Measurements from ENCODE around the gene FEZF1.

Gene FEZF1

DNA sequence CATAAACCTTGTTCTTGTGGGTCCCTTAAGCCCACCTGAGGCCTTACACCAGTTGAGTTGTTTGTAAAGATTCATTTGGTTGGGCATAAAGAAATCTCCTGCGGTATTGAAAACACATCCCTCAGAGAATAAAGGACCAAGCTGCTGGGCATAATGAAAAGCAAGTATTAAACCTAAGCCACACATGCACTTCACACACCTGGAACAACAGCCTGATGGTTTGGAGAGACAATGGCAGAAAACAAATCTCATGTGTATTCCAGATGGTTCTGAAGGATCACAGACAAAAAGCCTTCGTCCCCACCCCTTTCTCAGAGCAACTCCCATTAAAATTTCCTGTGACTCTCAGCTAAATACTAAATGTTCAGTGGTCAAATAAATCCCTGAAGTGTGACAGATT lies 44.2 kb downstream of the FEZF1 start:
- no peak overlapping the region for H3K4me2 ChIP-seq (ENCODE audit: low read length)
- no peaks in the 10 kb centered on the region for H3F3A ChIP-seq (ENCODE audit: control insufficient read depth, insufficient read depth)
- H3K27me3 ChIP-seq (ENCODE audit: control insufficient read depth, low read length), result no peaks in the 10 kb centered on the region
- no peaks in the 10 kb centered on the region for H3K79me2 ChIP-seq (ENCODE audit: control insufficient read depth, low read length)
- no peaks in the 10 kb centered on the region for H3K9me2 ChIP-seq (replicated peaks; ENCODE audit: control insufficient read depth, low read length)
- H3K4me3 ChIP-seq (ENCODE audit: low read length), result no peak overlapping the region
- no peaks in the 10 kb centered on the region for H3K9me3 ChIP-seq (ENCODE audit: control insufficient read depth, insufficient read depth, low read length)
- no peaks in the 10 kb centered on the region for H3K36me3 ChIP-seq (ENCODE audit: control insufficient read depth, low read length)
- TF ChIP-seq EZH2phosphoT487 (IDR thresholded peaks at IDR 0.05; ENCODE audit: borderline replicate concordance, low read length) (no peak), CTCF (IDR thresholded peaks at IDR 0.05; ENCODE audit: low read depth, low read length, poor library complexity, severe bottlenecking) (no peak)
- H4K20me1 ChIP-seq (ENCODE audit: control insufficient read depth, insufficient read depth, low read depth, low read length), result no peaks in the 10 kb centered on the region
- no peaks in the 10 kb centered on the region for H3K4me1 ChIP-seq (ENCODE audit: control insufficient read depth, low read length)
- no peak overlapping the region for H3K27ac ChIP-seq (ENCODE audit: low read depth, low read length)

DNA sequence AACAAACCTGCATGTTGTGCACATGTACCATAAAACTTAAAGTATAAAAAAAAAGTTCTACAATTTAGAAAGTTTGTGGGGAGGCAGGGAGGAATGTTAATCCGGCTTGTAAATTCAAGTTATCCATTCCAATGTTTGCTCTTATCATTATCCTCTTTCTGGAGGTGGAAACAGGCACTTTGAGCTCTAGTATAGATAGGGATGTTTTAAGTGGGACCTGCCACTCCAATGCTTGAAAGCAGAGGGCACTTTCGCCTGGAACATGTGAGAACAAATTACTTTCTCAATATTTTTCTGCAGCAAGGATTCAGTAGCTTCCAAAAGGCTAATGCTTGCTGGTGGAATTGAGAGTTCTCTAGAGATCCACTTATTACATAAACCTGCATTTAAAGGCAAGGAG lies 45.6 kb downstream of the FEZF1 start:
- no peak for TF ChIP-seq EZH2phosphoT487 (IDR thresholded peaks at IDR 0.05; ENCODE audit: borderline replicate concordance, low read length)
- TF ChIP-seq CTCF (IDR thresholded peaks at IDR 0.05; ENCODE audit: low read depth, low read length, poor library complexity, severe bottlenecking), result no peak
- H3K79me2 ChIP-seq (ENCODE audit: control insufficient read depth, low read length), result no peaks in the 10 kb centered on the region
- no peaks in the 10 kb centered on the region for H3F3A ChIP-seq (ENCODE audit: control insufficient read depth, insufficient read depth)
- no peak overlapping the region for H3K4me2 ChIP-seq (ENCODE audit: low read length)
- H3K9me2 ChIP-seq (replicated peaks; ENCODE audit: control insufficient read depth, low read length), result no peaks in the 10 kb centered on the region
- no peak overlapping the region for H3K4me3 ChIP-seq (ENCODE audit: low read length)
- no peaks in the 10 kb centered on the region for H4K20me1 ChIP-seq (ENCODE audit: control insufficient read depth, insufficient read depth, low read depth, low read length)
- H3K4me1 ChIP-seq (ENCODE audit: control insufficient read depth, low read length), result no peaks in the 10 kb centered on the region
- H3K9me3 ChIP-seq (ENCODE audit: control insufficient read depth, insufficient read depth, low read length), result no peaks in the 10 kb centered on the region
- no peaks in the 10 kb centered on the region for H3K36me3 ChIP-seq (ENCODE audit: control insufficient read depth, low read length)
- H3K27ac ChIP-seq (ENCODE audit: low read depth, low read length), result no peak overlapping the region
- no peaks in the 10 kb centered on the region for H3K27me3 ChIP-seq (ENCODE audit: control insufficient read depth, low read length)

DNA sequence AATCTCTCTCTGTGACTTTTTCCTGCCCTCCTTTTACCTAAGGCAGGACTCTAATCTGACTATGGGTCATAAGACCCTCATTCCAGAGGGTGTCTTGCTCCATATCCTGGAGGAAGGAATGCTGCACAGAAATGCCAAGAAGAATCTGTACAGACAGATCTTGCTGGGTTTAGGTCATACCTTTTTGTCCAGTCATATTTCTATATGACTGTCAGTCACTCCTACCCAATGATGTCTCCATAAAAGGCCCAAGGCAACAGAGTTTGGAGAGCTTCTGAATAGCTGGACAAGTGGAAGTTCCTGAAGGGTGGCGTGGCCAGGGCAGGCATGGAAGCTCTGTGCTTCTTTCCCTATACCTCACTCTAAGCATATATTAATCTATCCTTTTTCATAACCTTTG lies 47.5 kb downstream of the FEZF1 start:
- TF ChIP-seq CTCF (IDR thresholded peaks at IDR 0.05; ENCODE audit: low read depth, low read length, poor library complexity, severe bottlenecking), result no peak
- TF ChIP-seq EZH2phosphoT487 (IDR thresholded peaks at IDR 0.05; ENCODE audit: borderline replicate concordance, low read length), result no peak
- Histone ChIP-seq H3K9me2 (replicated peaks; ENCODE audit: control insufficient read depth, low read length) (no peaks in the 10 kb centered on the region; the same call in 1 of the 2 replicates), H3K27ac (ENCODE audit: low read depth, low read length) (no peak overlapping the region), H3K36me3 (ENCODE audit: control insufficient read depth, low read length) (no peaks in the 10 kb centered on the region), H3K4me2 (ENCODE audit: low read length) (no peak overlapping the region), H4K20me1 (ENCODE audit: control insufficient read depth, insufficient read depth, low read depth, low read length) (no peaks in the 10 kb centered on the region), H3F3A (ENCODE audit: control insufficient read depth, insufficient read depth) (no peaks in the 10 kb centered on the region), H3K79me2 (ENCODE audit: control insufficient read depth, low read length) (no peaks in the 10 kb centered on the region), H3K9me3 (ENCODE audit: control insufficient read depth, insufficient read depth, low read length) (no peaks in the 10 kb centered on the region), H3K4me3 (ENCODE audit: low read length) (no peak overlapping the region), H3K27me3 (ENCODE audit: control insufficient read depth, low read length) (no peaks in the 10 kb centered on the region), H3K4me1 (ENCODE audit: control insufficient read depth, low read length) (no peaks in the 10 kb centered on the region)

- Histone ChIP-seq H3K4me2 (ENCODE audit: low read length) (no peak overlapping the region), H3K27ac (ENCODE audit: low read depth, low read length) (no peak overlapping the region), H3K27me3 (ENCODE audit: control insufficient read depth, low read length) (no peaks in the 10 kb centered on the region), H3K4me1 (ENCODE audit: control insufficient read depth, low read length) (no peaks in the 10 kb centered on the region), H3K79me2 (ENCODE audit: control insufficient read depth, low read length) (no peaks in the 10 kb centered on the region), H3K36me3 (ENCODE audit: control insufficient read depth, low read length) (no peaks in the 10 kb centered on the region), H4K20me1 (ENCODE audit: control insufficient read depth, insufficient read depth, low read depth, low read length) (no peaks in the 10 kb centered on the region), H3F3A (ENCODE audit: control insufficient read depth, insufficient read depth) (no peaks in the 10 kb centered on the region), H3K4me3 (ENCODE audit: low read length) (no peak overlapping the region), H3K9me2 (replicated peaks; ENCODE audit: control insufficient read depth, low read length) (no peaks in the 10 kb centered on the region; the same call in 1 of the 2 replicates), H3K9me3 (ENCODE audit: control insufficient read depth, insufficient read depth, low read length) (no peaks in the 10 kb centered on the region)
- no peak for TF ChIP-seq CTCF (IDR thresholded peaks at IDR 0.05; ENCODE audit: low read depth, low read length, poor library complexity, severe bottlenecking)
- no peak for TF ChIP-seq EZH2phosphoT487 (IDR thresholded peaks at IDR 0.05; ENCODE audit: borderline replicate concordance, low read length)
Observed at GRCh38 chr7:122256046-122256445, 48.5 kb downstream of the FEZF1 start.
